K562 (cell line): Measurements from ENCODE around the gene MAPK13. TPM values are rescaled to one million over a fixed set of nuclear protein-coding genes. Genes with fewer than 3 reads are reported as not detected.
A peak's percentile ranks its signal among the peaks of the same experiment; 100 is the strongest.

Source experiments
- CHD7 ChIP-seq: fragments of 200-600 bp; sonication (generic); IDR thresholded peaks from one replicate; pipeline ENCODE4 v1.6.1; 2012; ENCODE audit warnings: mild to moderate bottlenecking, low read depth, low read length, inconsistent platforms
- MBD2 ChIP-seq: sonication (generic); IDR thresholded peaks from 2 replicates; pipeline ENCODE4 v1.6.1; 2016; ENCODE audit warnings: low read depth, borderline replicate concordance
- NFE2 ChIP-seq: IDR thresholded peaks from 2 replicates; pipeline ENCODE4 v1.6.1; 2014; ENCODE audit warnings: antibody characterized with exemption, low read depth
- PURB ChIP-seq: sonication (generic); formaldehyde crosslinking; IDR thresholded peaks from 2 replicates; pipeline ENCODE4 v1.9.0; 2021; ENCODE audit warnings: low read depth, mild to moderate bottlenecking, missing genetic modification reagents
- SREBF1 ChIP-seq: fragments of 150-350 bp; IDR thresholded peaks from 2 replicates; pipeline ENCODE4 v1.6.1; 2014; ENCODE audit warnings: antibody characterized with exemption, low read depth, low read length, borderline replicate concordance
- ZBTB40 ChIP-seq, 2 experiments: fragments of 450-650 bp in 1 of 2; sonication (generic) in 1 of 2; formaldehyde crosslinking in 1 of 2; IDR thresholded peaks; 2 replicates each; pipeline versions ENCODE4 v1.7.1 to v1.9.0; 2016 to 2022; ENCODE audit warnings: inconsistent platforms in 1 of 2, mild to moderate bottlenecking in 1 of 2, missing genetic modification reagents in 1 of 2
- ZC3H11A ChIP-seq: IDR thresholded peaks from 2 replicates; pipeline ENCODE4 v1.6.1; 2012; ENCODE audit warnings: low read depth, low read length, improper control_type of control experiment
- polyA plus RNA-seq, 8 experiments: library from polyadenylated mRNA; depleted of rRNA in 4 of 8; stranded (reverse) in 5 of 8; unstranded in 3 of 8; fragments of >200 nt; fragmentation: Nextera tagmentation in 2 of 8; fragmentation: Illumina TruSeq in 1 of 8; extraction: Ambion mirVana in 2 of 8; extraction: Trizol in 1 of 8; gene quantifications; 2 replicates each; pipeline versions ENCODE4 v1.2.1 to v1.2.3, GENCODE V29; 2011 to 2014; ENCODE audit warnings: inconsistent platforms in 1 of 8, missing spikeins in 1 of 8
- total RNA-seq, 7 experiments: library from RNA; depleted of rRNA in 6 of 7; stranded (reverse); fragments of >200 nt in 6 of 7; fragmentation: Illumina TruSeq in 2 of 7; extraction: Trizol in 2 of 7; gene quantifications; 2 replicates each; pipeline versions ENCODE4 v1.2.1 to v1.2.3, GENCODE V29; 2011 to 2021; ENCODE audit warnings: low replicate concordance in 1 of 7

MAPK13 gene
- total and polyA plus RNA-seq, 9 of the 15 experiments (the other 6 are each of a cell fraction or from before 2014, with no cell fraction given) = 0.03 to 2.3 (median 0.48) TPM; not detected in 1

GRCh38 chr6:36127462-36128016 is 2.8 kb upstream of the MAPK13 start (continued):
- TF ChIP-seq CHD7 (no peak), NFE2 (peak; percentile 84), ZC3H11A (no peak), ZBTB40 (IDR thresholded peaks at IDR 0.05) (peak; percentile 63), ZBTB40 (CRISPR knock-in tag; IDR thresholded peaks at IDR 0.05) (no peak), PURB (CRISPR knock-in tag) (no peak), SREBF1 (no peak), MBD2 (no peak)
